HG02884 (cell line): ENCODE results near the gene PLCH2.
"Not testable (repeated sequence)": the region's sequence is repeated elsewhere in the genome, so short reads cannot be mapped to it uniquely, and the experiment has no call there.

Source experiments
- ATAC-seq: cut with Tn5 transposase; IDR thresholded peaks from one replicate; pipeline ENCODE4 v1.9.1; 2021; ENCODE audit warnings: mild to moderate bottlenecking, moderate library complexity; ENCODE audit not compliant: unreplicated experiment

The PLCH2 gene

DNA sequence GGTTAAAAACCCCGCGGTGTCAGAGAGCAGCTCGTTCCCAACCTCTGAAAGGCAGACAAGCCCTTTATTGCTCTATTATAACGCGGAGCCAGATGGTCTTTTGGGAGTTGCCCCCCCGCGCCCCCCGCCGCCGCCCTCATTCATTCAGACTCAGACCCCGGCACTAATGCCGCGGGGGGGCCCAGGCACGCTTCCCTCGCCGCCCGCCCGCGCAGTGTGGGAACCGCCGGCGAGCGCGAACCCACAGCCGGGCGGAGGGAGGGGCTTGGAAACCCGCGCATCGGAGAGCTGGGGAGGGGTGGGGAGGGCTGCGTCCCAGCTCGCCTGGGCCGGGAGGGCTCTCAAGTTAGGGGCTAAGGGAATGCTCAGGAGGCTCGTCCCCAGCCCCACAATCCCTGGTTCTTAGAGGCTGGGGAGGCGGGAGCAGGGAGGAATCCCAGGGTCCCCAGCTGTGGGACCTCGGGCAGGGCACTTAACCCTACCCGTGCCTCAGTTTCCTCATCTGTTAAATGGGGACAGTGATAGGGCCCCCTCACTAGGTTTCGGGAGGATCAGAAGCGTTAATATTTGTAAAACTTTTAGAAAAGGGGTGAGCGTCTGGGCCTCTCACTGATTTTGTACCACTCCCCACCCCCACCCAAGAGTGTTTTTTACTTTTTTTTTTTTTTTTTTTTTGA, 64.9 kb downstream of the PLCH2 start:
- no peak for ATAC-seq

DNA sequence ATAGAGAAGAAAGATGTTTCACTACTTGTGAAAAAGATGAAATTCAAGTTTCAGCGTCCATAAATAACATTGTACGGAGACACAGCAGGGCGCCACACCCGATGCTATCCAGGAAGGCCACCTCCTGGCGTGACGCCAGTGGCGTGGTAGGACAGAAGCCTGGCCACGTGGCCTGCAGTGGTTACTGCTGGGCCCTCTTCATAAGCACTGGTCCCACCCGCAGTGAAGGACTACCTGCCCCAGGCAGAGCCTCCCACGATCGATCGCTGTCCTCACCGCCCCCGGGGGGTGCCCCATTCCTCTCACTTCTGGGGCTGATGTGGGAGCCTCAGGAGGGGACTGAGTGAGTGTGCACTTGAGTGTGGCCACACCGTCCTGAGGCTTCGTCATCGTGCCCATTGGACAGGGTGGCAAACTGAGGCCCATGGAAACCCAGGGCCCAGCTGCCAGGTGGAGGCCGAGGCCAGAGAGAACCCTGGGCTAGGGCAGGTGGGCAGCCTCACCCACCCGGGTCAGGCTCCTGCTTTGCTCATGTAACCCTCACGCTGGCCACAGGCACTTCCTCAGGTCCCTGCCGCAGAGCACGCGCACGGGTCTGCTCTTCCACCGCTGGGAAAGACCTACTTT, 65.6 kb downstream of the PLCH2 start:
- ATAC-seq, result no peak

DNA sequence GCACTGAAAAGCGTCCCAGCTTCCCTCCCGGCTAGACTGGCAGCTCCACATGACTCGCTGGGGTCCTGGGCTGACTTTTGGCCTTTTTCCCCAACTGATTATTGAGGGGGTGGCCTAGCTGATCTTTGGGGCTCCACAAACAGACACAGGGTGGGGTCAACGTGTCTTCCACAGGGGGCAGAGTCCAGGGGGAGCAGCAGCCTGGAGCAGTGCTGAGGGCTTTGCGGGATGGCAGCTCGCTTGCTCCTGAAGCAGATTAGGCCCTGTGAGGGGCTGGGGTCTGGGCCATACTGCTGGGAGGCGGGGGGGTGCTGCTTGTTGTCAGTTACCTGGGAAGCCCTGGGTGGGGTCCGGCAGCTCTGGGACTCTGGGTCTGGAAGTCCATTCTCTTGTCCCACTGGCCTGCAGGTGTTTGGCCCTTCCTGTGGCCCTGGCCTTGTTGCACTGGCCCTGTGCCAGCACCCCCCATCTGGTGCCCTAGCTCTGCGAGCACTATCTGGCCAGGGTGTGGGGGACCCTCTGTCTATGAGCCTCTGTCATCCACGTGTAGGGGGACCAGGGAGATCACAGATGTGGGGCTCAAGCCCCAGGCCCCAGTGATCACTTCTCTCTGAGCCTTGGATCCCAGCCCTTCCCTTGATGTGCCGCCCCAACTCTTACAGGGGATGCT, 66.3 kb downstream of the PLCH2 start:
- no peak for ATAC-seq

DNA sequence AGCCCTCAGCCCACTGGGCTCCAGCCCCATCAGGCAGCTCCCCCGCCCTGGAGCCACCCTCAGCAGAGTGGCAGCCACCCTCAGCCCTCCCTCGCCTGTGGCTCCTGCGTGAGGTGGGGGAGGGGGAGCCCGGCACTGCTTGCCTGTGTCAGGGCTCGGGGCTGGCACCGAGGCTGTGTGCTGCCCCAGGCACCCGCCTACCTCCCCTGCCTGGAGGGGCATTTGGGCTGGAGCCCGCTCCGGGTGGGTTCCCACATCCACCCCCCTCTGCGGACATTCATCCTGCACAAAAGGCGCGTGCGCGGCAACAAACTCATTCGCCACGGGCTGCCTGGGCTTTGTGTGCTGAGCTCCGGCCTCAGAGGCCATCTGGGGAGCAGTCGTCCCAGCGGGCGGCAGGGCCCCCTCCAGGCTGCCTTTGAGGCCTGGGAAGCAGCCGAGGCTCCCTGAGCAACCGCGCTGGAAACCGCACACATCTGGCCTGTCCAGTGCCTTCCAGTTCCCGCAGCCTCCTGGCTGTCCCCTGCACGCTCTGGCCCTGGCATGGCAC, 67.5 kb downstream of the PLCH2 start:
- ATAC-seq, result no peak

DNA sequence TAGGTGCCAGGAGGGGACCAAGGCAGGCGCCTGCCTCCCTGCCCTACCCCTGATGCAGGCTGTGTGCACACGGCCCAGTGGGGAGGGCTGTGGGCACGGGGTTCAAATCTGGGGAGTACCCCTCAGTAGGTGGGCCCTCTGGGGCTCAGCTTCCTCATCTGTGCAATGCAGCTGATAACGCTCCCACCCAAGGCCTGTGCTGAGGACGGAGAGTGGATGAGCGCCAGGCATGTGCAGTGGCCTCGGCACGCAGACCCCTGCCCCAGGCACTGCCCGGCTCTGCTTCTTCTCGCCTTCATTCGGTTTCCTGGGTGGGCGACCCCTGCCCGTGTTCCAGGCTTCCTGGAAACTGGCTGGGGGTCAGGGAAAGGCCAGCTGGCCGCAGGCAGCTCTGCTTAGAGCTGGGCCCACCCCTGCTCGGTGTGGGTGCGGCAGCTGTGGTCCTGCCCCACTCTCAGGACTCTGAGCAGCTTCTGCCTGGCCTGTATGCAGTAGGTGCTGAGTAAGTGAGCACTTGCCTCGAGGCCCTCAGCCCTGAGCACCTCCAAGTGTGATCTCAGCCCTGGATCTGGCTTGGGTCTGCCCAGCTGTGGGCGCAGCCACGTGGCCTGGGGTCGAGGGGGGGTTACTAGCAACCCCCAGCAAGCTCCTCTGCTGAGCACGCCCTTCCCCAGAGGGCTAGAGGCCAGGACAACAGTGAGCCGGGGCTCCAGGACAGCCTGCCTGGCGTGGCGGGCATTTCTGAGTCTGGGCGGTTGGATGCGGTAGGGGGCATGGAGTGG, 68.2 kb downstream of the PLCH2 start:
- ATAC-seq, result no peak

DNA sequence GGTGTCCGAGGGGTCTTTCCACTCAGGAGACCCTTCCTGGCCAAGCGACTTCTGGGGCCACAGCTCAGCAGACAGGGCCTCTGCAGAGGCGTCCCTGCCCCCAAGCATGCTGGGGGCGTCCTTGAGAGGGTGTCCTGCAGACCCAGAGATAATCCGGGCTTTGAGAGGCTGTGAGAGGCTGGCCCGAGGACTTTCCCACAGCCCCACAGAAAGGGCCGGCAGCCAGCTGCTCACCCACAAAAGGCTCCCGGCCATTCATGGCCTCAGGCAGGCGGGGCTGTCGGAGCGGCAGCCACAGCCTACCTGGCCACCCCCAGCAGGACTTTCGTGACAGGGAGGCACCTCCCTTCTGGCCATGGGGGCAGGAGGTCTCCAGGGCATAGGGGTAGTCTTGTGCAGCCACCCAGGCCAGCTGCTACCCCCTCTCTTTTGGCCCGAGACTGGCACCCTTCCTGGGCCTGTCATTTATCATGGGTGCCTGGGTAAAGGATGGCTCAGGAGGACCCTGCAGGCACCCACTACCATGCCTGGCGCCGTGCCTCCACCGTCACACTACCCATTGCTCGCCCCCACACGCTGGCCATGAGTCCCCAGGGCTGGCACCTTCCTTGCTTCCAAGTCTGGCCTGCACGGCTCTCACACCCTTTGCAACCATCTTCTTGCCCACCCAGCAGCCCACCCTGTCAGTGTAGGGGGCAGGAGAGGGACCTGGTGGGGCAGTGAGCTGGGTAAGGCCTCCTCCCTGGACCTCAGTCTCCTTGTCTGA, 69.0 kb downstream of the PLCH2 start:
- no peak for ATAC-seq

DNA sequence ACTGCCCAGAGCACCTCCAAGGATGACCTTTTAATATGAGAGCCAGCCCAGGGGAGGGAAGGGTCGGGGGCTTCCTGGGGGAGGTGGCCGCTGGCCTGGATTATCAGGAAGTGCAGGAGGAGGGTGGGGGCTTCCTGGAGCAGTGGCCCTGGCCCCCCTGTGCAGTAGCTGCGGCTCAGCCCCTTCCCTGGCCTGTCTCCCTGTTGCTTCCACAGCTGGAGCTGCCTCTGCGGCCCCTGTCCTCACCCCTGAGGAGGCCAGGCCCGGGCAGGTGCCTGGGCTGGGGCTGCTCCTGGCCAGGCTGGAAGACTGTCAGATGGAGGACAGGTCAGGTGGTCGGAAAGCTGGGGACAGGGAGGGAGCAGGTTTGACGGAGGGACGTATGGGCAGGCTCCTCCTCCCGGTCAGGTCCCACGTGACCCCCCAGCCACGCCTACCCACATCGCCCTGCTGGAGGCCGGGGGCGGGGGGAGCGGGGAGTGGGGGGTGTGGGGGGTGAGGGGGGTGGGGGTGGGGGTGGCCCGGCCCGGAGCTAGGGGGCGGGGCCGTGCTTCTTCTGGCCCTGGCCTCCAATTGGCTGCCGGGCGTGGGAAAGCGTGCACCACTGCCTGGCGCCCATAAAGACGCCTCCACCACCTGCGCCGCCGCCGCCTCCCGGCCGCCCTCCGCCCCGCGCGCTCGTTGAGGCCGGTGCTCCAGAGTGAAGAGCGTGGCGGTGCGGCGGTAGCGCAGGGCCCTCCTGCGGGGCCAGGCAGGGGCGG, 69.8 kb downstream of the PLCH2 start:
- no peak for ATAC-seq

DNA sequence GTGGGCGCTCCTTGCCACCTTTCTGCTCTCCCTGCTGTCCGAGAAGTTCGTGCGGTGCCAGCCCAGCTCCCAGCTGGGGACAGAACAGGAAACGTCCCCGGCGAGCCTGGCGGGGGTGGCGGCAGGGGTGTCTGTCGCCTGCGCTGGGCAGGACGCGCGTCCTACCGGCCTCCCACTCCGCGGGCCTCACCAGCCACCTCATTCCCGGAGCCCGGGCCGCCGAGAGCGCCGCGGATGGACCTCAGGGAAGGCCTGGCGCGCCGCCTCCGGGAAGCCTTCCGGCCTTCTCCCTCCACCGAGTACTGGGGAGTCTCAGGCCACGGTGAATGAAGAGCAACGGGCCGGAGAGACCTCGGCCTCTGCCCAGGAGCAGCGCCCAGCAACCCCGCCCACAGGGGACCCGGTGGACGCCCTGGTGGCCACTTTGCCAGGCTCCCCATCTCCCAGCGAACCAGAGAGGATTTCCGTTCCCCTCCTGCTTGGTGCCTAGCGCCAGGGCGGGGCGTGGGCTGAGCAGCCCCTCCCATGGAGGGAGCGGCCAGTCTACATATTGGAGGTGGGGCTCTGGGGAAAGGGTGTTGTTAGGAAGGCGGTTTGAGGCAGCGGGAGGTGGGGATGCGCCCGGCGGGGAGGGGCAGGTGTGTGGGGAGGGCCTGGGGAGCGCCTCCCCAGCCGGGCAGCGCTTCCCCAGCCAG, 70.6 kb downstream of the PLCH2 start:
- ATAC-seq, result no peak

DNA sequence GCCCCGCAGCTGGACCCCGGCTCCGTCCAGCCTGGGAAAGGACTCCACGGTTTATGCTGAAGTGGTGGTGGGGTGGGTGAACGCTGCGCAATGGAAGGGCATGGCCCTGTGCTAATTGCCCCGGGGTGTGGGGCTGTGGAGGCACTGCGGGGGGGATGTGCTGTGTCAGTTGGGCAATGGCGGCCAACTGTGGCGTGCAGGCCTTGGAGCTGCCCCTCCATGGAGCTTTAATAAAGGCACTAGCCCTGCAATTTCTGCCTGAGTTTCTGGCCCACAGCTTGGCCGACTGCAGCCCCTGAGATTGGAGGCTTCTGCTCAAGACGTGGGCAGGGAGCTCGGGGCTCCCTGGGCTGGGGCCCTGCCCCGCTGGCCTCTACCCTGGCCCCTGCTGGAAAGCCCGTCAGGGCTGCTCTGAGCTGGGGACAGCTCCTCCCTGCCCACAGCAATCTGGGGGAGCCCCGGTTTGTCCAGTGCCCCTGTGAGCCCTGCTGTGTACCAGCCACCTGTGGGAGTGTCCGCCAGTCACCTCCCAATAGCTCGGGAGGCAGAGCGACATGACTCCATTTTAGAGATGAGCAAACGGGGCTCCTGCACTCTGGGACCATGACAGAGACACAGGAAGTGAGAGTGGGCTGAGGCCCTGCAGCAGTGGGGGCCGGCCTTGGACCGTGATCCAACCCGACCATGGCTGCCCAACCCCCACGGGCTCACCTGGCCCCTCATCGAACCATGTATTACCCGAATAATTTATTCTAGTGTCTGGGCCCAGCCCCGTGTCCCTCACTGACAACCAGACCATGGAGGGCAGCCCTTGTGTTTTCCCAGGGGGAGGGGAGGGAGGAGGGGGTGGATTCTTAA, 71.3 kb downstream of the PLCH2 start:
- no peak for ATAC-seq

DNA sequence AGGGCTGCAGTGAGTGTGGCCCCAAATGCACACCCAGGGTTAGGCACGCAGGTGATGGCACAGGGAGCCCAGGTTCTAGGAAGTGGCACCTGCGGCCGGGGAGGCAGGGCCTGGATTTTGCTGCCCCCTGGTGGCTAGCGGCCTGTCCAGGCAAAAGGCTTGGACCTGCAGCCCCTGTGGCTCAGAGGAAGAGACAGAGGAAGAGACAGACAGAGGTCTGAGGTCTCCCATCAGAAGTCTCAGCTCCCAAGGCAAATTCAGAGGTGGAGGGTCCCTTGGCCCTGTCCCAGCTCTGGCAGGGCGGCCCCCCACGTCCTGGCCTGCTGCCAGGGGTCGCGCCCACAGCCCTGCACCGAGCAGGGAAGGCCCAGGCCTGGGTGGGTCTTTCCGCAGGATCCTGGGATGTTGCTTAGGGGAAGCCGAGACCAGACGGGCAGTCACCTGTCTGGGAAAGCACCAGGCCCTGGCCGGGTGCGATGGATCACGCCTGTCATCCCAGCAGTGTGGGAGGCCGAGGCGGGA, 72.0 kb downstream of the PLCH2 start:
- no peak for ATAC-seq

DNA sequence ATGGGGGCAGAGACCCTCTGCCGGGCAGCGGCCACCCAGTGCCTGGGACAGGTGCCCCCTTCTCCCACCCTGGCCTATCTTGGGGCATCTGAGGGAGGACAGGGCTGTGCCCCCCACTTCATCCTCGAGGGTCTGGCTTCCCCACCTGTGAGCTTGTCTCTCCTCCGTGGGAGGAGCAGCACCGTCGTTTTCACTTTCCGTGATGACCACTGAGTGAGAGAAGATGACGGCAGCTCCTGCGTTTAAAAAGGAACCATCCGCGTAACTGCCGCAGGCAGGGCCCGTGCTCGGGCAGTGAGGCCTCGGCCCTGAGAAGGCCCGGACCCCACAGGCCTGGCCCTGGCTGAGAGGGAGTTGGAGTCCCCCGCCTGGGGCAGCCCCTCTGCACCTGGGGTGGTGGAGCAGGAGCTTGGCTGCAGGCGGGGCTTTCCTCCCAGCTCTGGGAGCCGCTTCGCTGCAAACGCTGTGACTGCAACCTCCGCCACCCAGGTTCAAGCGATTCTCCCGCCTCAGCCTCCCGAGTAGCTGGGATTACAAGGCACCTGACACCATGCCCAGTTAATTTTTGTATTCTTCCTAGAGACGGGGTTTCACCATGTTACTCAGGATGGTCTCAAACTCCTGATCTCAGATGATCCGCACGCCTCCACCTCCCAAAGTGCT, 73.4 kb downstream of the PLCH2 start:
- not testable (repeated sequence) for ATAC-seq

DNA sequence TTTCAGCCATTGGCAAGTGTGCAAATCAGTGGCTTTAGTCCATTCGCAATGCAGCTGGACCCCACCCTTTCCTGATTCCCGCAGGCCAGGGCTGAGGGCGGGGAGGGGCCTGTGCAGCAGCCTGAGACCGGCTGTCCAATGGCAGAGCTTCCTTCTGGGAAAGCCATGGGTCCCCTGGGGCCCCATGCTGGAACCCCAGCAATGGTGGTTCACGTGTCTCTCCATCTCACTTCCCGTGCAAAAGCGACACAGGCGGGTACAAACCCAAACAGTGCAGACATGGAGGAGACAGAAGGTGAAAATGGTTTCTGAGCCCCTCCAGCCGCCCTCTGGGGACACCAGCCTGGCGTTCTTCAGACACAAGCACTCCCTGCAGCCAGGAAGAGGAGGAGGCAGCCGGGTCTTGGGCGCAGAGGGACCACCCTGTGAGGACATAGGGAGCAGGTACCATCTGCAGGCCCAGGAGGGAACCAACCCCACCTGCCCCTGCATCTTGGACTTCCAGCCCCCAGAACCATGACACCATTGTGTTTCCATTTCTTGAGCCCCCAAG, 74.3 kb downstream of the PLCH2 start:
- not testable (repeated sequence) for ATAC-seq

DNA sequence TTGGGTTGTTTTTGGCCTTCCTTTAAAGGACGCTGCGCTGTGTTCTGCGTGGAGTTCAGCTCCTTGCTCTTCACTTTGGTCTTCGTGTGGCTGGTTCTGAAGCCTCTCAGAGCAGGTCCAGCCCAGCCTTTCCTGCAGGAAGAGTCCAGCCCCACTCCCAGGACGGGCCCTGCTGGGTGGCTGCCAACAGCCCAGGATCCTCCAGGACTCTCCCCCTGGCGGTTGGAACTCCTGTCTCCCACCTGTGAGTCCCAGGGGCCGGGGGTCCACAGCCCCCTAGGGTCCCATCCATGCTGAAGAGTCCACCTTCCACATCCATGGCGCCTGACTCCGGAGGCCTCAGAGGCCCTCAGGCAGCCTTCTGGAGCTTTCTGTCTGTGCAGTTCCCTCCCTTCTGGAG, 75.5 kb downstream of the PLCH2 start:
- ATAC-seq, result not testable (repeated sequence)

DNA sequence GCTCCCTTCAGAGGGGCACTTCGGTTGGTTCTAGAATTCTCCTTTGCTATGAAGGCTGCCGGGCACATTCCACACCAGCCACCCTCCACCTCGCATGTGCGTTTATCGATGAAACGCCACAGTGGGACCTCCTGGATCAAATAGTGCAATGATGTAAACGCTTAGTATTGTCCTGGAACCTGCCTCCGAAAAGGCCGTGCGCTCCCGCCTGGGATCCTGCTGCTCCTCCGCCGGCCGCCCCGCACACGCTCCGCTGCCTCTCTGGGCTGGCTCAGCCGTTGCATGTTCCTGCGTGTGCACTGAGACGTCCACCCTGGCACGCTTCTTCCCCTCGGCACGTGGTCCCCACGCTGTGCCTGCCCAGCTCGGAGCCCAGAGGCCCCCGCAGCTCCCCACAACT, 76.1 kb downstream of the PLCH2 start:
- ATAC-seq, result no peak

DNA sequence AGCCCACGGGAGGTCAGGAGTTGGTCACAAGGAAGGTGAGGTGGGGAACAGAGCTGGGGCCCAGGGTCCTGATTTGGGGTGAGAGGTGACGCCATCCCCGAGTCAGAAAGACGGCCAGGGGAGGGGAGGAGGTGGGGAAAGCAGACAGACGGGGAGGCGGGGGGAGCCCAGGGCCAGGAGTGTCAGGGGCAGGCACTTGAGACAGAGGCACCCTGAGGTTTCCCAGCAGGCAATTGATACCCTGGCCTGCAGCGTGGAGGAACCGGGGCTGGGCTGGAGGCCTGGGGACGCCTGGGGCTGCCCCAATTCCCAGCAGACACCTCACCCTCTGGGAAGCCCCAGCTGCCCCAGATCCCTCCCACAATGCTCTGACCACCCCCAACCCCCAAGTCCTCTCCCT, 77.0 kb downstream of the PLCH2 start:
- ATAC-seq, result not testable (repeated sequence)

DNA sequence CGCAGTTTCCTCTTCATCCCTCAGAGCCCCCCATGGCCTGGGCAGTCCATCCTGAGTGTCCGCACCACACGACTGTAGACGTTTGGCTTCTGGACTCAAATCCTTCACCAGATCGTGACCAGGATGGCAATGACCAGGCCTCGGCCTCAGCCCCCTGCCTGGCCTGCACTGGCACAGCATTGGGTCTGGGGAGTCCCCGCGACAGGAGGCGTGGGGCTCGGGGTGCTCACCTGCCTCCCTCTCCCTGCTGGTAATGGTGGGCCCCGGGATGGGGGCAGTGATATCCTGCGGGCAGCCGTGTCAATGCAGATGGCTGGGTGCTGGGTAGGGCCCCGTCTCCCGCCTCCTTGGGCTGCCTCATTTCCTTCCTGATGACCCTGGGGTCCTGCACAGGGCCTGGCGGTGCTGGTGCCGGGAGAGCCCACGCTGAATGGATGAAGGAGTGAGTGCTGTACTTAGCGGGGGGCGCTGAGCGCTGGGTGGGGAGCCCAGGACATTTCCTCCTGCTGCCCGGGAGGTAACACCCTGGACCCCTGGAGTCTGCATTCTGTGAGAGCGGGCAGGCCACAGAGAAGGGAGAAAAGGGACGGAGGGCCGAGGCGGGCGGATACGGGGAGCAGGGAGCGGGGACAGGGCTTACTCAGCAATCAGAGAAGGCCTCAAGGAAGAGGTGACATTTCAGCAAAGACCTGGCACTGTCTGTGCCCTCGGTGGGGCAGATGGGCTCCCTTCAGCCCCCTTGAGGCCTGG, 78.0 kb downstream of the PLCH2 start:
- no peak for ATAC-seq
